ENCODE results near the gene HSPB9. TPM values are rescaled to one million over a fixed set of nuclear protein-coding genes. Genes with fewer than 3 reads are reported as not detected.
"Not testable (repeated sequence)": the region's sequence is repeated elsewhere in the genome, so short reads cannot be mapped to it uniquely, and the experiment has no call there.

Gene HSPB9
- total RNA-seq, 1 experiment from 2014 or later, result not detected

DNA sequence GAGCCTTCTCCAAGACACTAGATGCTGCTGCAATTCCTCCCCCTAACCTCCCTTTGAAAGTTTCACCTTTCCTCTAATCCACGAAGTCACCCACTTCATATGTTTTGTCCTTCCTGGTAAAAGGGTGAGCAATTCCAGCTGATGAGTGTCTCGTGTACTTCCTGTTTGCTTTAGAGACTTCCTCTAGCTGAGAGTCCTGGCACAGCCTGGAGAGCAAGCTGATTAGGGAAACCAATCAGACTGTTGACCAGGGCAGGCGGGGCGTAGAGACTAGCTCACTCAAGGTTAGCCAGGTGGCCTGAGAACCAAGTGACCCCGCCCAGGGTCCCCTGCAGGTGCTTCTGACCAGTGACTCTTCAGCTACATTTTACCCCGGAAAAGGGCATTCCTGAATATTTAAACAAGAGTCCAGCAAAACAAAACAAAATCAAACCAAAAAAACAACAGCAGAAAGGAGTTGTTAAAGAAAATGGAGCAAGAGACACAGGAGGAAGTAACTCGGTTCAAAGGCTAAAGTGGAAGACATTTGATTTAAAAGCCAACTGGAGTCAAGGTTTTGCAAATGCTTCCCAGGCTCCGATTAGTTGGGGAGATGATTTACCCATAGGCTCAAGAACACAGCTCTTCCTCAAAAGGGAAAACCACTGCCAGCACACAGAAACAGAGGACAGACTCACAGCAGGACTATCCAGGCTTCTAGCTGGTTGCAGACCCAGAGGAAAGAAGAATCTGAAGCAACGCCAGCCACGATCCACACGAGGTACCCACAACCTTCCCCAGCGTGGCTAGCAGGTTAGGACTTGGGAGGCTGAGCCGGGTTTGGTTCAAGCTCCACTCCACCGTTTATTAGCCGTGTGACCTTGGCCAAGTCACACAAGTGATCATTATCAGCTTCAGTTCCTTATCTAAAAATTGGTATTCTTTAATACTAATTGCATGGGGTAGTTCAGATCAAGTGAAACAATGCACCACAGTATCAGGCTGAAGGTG lies 13.4 kb downstream of the HSPB9 start:
- Histone ChIP-seq H3K4me2 (peak overlapping the region; percentile 54), H4K20me1 (ENCODE audit: insufficient read depth) (peaks cover 35% of the 10 kb centered on the region), H3K79me2 (ENCODE audit: low read depth) (peaks cover 91% of the 10 kb centered on the region), H3K36me3 (ENCODE audit: low read depth) (0 out of 2 replicates have a peak, but pooled peaks cover 7% of the 10 kb centered on the region), H3F3A (ENCODE audit: insufficient read depth, low read depth) (peaks cover 23% of the 10 kb centered on the region), H3K27ac (peak overlapping the region; percentile 78), H3K4me3 (no peak overlapping the region), H2AFZ (no peak overlapping the region), H3K9me2 (ENCODE audit: insufficient read depth) (no peaks in the 10 kb centered on the region), H3K9me3 (ENCODE audit: insufficient read depth, low read depth) (no peaks in the 10 kb centered on the region), H3K4me1 (replicated peaks; ENCODE audit: insufficient read depth) (peaks cover 24% of the 10 kb centered on the region), H3K27me3 (ENCODE audit: insufficient read depth, low read depth) (no peaks in the 10 kb centered on the region)
- ChIA-PET CTCF (interaction anchor here (0.8 to 1.2 kb wide), 2 partner anchors 8 to 392 kb away, joined by 3 to 15 read pairs; no protein-coding TSS in a partner anchor), POLR2A (ENCODE audit: unreplicated experiment) (interaction anchor here (0.8 kb wide), 1 partner anchor 19 kb away, joined by 21 read pairs; no protein-coding TSS in a partner anchor)
- intact Hi-C loops (cut with micrococcal nuclease; ENCODE audit: unreplicated experiment), result no loop called here
- BruUV-seq (replicated peaks), result no TSS peak
- TF ChIP-seq EZH2 (IDR thresholded peaks at IDR 0.05; ENCODE audit: low read depth), result no peak
- peak; percentile 74 to 95 for DNase-seq

DNA sequence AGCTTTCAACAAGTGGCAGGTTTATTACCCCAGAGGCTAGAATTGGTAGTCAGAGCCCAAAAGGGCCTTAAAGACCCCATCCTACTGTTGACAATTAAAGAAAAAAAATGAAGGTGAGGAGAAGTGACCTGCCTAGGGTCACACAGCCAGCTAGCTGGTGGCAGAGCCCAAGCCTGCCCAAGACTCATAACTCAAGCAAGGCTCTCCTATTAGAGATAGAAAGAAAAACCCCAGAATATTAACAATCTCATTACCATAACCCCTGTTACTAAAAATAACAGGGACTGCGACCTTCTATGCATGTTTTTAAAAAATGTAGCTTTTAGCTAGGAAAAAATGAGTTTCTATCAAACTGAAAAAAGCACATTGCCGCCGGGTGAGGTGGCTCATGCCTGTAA lies 14.0 kb downstream of the HSPB9 start:
- Histone ChIP-seq H3F3A (ENCODE audit: insufficient read depth, low read depth) (peaks cover 23% of the 10 kb centered on the region), H3K4me3 (no peak overlapping the region), H3K4me2 (peak overlapping the region; percentile 54; the same call in 1 of the 2 replicates), H3K36me3 (ENCODE audit: low read depth) (0 out of 2 replicates have a peak, but pooled peaks cover 7% of the 10 kb centered on the region), H4K20me1 (ENCODE audit: insufficient read depth) (peaks cover 37% of the 10 kb centered on the region), H2AFZ (no peak overlapping the region), H3K4me1 (replicated peaks; ENCODE audit: insufficient read depth) (peaks cover 24% of the 10 kb centered on the region), H3K27me3 (ENCODE audit: insufficient read depth, low read depth) (no peaks in the 10 kb centered on the region), H3K9me3 (ENCODE audit: insufficient read depth, low read depth) (no peaks in the 10 kb centered on the region), H3K79me2 (ENCODE audit: low read depth) (peaks cover 91% of the 10 kb centered on the region), H3K27ac (peak overlapping the region; percentile 78), H3K9me2 (ENCODE audit: insufficient read depth) (no peaks in the 10 kb centered on the region)
- DNase-seq, result no peak
- ChIA-PET POLR2A (ENCODE audit: unreplicated experiment) (no interaction called here), CTCF (no interaction called here)
- no TSS peak for BruUV-seq (replicated peaks)
- TF ChIP-seq, protein P1, sequence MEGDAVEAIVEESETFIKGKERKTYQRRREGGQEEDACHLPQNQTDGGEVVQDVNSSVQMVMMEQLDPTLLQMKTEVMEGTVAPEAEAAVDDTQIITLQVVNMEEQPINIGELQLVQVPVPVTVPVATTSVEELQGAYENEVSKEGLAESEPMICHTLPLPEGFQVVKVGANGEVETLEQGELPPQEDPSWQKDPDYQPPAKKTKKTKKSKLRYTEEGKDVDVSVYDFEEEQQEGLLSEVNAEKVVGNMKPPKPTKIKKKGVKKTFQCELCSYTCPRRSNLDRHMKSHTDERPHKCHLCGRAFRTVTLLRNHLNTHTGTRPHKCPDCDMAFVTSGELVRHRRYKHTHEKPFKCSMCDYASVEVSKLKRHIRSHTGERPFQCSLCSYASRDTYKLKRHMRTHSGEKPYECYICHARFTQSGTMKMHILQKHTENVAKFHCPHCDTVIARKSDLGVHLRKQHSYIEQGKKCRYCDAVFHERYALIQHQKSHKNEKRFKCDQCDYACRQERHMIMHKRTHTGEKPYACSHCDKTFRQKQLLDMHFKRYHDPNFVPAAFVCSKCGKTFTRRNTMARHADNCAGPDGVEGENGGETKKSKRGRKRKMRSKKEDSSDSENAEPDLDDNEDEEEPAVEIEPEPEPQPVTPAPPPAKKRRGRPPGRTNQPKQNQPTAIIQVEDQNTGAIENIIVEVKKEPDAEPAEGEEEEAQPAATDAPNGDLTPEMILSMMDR (conservative IDR thresholded peaks at IDR 0.05), result no peak
- TF ChIP-seq EZH2 (IDR thresholded peaks at IDR 0.05; ENCODE audit: low read depth), result no peak
- intact Hi-C loops (cut with micrococcal nuclease; ENCODE audit: unreplicated experiment), result no loop called here

DNA sequence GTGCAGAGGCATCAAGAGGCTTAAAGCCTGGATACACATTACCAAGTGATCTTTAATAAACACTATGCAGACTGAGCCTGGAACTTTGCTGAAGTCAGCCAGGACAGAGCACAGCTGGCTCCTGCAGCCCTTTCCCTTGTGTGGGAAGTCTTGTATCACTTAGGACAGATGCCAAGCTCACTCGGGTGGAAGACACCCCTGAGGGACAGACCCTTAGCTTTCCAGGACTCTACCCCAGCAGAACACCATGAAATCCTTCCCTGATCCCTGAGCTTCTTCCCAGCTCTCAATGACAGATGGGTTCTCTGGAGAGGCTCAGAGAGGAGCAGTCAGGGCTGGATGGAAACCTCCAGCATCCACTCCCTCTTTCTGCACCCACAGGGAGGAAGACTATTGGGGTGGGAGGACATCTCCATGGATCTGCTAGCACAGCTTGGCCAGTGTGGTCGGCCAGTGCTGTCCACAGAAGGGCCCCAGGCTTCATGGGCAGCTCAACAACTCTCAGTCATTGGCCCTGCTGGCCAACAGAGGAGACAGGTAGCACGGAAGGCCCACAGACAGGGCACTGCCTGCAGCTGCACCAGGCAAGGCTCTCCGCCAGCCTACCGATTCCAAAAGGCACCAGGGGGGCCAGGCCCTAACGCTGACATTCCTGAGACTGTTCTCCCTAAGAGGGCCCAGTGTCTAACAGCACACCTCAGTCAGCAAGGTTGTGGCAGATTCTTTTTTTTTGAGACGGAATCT lies 16.3 kb downstream of the HSPB9 start:
- no peak overlapping the region for H3K4me3 ChIP-seq
- no peak for DNase-seq
- H4K20me1 ChIP-seq (ENCODE audit: insufficient read depth), result peaks cover 37% of the 10 kb centered on the region
- intact Hi-C loops (cut with micrococcal nuclease; ENCODE audit: unreplicated experiment), result no loop called here
- peaks cover 91% of the 10 kb centered on the region for H3K79me2 ChIP-seq (ENCODE audit: low read depth)
- 0 out of 2 replicates have a peak, but pooled peaks cover 5% of the 10 kb centered on the region for H3K36me3 ChIP-seq (ENCODE audit: low read depth)
- BruUV-seq (replicated peaks), result no TSS peak
- no peaks in the 10 kb centered on the region for H3K9me3 ChIP-seq (ENCODE audit: insufficient read depth, low read depth)
- peaks cover 23% of the 10 kb centered on the region for H3F3A ChIP-seq (ENCODE audit: insufficient read depth, low read depth)
- peaks cover 24% of the 10 kb centered on the region for H3K4me1 ChIP-seq (replicated peaks; ENCODE audit: insufficient read depth)
- H3K27me3 ChIP-seq (ENCODE audit: insufficient read depth, low read depth), result no peaks in the 10 kb centered on the region
- H3K4me2 ChIP-seq, result no peak overlapping the region
- ChIA-PET POLR2A (ENCODE audit: unreplicated experiment) (no interaction called here), CTCF (no interaction called here)
- no peak for TF ChIP-seq EZH2 (IDR thresholded peaks at IDR 0.05; ENCODE audit: low read depth)
- TF ChIP-seq, protein P1 (conservative IDR thresholded peaks at IDR 0.05), result no peak
- H3K9me2 ChIP-seq (ENCODE audit: insufficient read depth), result no peaks in the 10 kb centered on the region
- no peak overlapping the region for H2AFZ ChIP-seq
- no peak overlapping the region for H3K27ac ChIP-seq

DNA sequence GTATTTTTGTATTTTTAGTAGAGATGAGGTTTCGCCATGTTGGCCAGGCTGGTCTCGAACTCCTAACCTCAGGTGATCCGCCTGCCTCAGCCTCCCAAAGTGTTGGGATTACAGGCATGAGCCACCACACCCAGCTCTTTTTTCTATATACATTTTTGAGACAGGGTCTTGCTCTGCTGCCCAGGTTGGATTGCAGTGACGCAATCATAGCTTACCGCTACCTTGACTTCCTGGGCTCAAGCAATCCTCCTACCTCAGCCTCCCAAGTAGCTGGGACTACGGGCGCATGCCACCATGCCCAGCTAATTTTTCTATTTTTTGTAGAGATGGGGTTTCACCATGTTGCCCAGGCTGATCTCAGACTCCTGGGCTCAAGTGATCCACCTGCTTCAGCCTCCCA lies 18.1 kb downstream of the HSPB9 start:
- H3K36me3 ChIP-seq (ENCODE audit: low read depth); H3K4me2 ChIP-seq; H2AFZ ChIP-seq; H3K4me3 ChIP-seq; BruUV-seq (replicated peaks); H3K9me2 ChIP-seq (ENCODE audit: insufficient read depth); CTCF ChIA-PET; intact Hi-C loops (cut with micrococcal nuclease; ENCODE audit: unreplicated experiment); DNase-seq; H3K27me3 ChIP-seq (ENCODE audit: insufficient read depth, low read depth); POLR2A ChIA-PET (ENCODE audit: unreplicated experiment); H3K9me3 ChIP-seq (ENCODE audit: insufficient read depth, low read depth); H3K27ac ChIP-seq: not testable (repeated sequence)
- Histone ChIP-seq H3K4me1 (replicated peaks; ENCODE audit: insufficient read depth) (peaks cover 17% of the 10 kb centered on the region), H4K20me1 (ENCODE audit: insufficient read depth) (peaks cover 31% of the 10 kb centered on the region), H3K79me2 (ENCODE audit: low read depth) (peaks cover 89% of the 10 kb centered on the region), H3F3A (ENCODE audit: insufficient read depth, low read depth) (peaks cover 15% of the 10 kb centered on the region)

Measured in PC-9 (cell line).